GM13977 (cell line): ENCODE results near the gene RAD51B.

Experiments
- DNase-seq: peaks from one replicate; pipeline ENCODE4 v3.0.0; 2012; ENCODE audit warnings: low spot score
- CTCF ChIP-seq: IDR thresholded peaks from 2 replicates; pipeline ENCODE4 v1.5.1; 2012; ENCODE audit warnings: mild to moderate bottlenecking, control low read depth; ENCODE audit not compliant: insufficient read depth; ENCODE audit errors: extremely low read depth, missing control alignments
- in situ Hi-C: fragments of 300-500 bp; cut with MboI; formaldehyde crosslinking; loops from one replicate; pipeline ENCODE4 v1.12.0; 2022; ENCODE audit warnings: low sequenced_read_pairs, low pct_unique_long_range_greater_than_20kb, mixed read lengths, inconsistent platforms; ENCODE audit not compliant: unreplicated experiment

Gene RAD51B

GRCh38 chr14:68627868-68628604, 808.5 kb downstream of the RAD51B start:
- TF ChIP-seq CTCF: no peak
- no peak for DNase-seq
- in situ Hi-C loops: no loop called here

GRCh38 chr14:68628605-68629310, 809.2 kb downstream of the RAD51B start:
- DNase-seq: no peak
- in situ Hi-C loops: no loop called here
- TF ChIP-seq CTCF: no peak

- TF ChIP-seq CTCF: no peak
- in situ Hi-C loops: no loop called here
- no peak for DNase-seq
Observed at GRCh38 chr14:68630081-68630571, 810.5 kb downstream of the RAD51B start.

GRCh38 chr14:68630611-68631393, 811.2 kb downstream of the RAD51B start:
- in situ Hi-C loops: no loop called here
- no peak for TF ChIP-seq CTCF
- no peak for DNase-seq

- in situ Hi-C loops: no loop called here
- DNase-seq: no peak
- no peak for TF ChIP-seq CTCF
Observed at GRCh38 chr14:68631394-68632053, 811.9 kb downstream of the RAD51B start.
